CD4-positive, alpha-beta T cell treated with Interleukin-12 subunit alpha and Interleukin-12 subunit beta, for 1 hour (primary cell): ENCODE measurements around the gene DDX49.
"Not testable (repeated sequence)": the region's sequence is repeated elsewhere in the genome, so short reads cannot be mapped to it uniquely, and the experiment has no call there.

Source experiments
- DNase-seq: peaks from one replicate; pipeline ENCODE4 v3.0.0-alpha.2; 2020

Gene DDX49

GRCh38 chr19:18910801-18911436 lies 8.6 kb upstream of the DDX49 start:
- no peak for DNase-seq

GRCh38 chr19:18912933-18913332 lies 6.6 kb upstream of the DDX49 start:
- no peak for DNase-seq

- no peak for DNase-seq
Measured at GRCh38 chr19:18913466-18913865, 6.0 kb upstream of the DDX49 start.

- peak; percentile 37 for DNase-seq
Measured at GRCh38 chr19:18915639-18916038, 3.9 kb upstream of the DDX49 start.

GRCh38 chr19:18917593-18917992 lies 1.9 kb upstream of the DDX49 start:
- not testable (repeated sequence) for DNase-seq

GRCh38 chr19:18919900-18920214 lies 342 bp downstream of the DDX49 start:
- no peak for DNase-seq

GRCh38 chr19:18920400-18920799 lies 885 bp downstream of the DDX49 start:
- no peak for DNase-seq

- no peak for DNase-seq
Measured at GRCh38 chr19:18921593-18921992, 2.1 kb downstream of the DDX49 start.

GRCh38 chr19:18922228-18922985 lies 2.9 kb downstream of the DDX49 start:
- no peak for DNase-seq

- DNase-seq = no peak
Measured at GRCh38 chr19:18924684-18925213, 5.2 kb downstream of the DDX49 start.

- DNase-seq = no peak
Measured at GRCh38 chr19:18928018-18928805, 8.7 kb downstream of the DDX49 start.

GRCh38 chr19:18929311-18929710 lies 9.8 kb downstream of the DDX49 start:
- DNase-seq = no peak

- DNase-seq = no peak
Measured at GRCh38 chr19:18931316-18932162, 12.0 kb downstream of the DDX49 start.

GRCh38 chr19:18932216-18932841 lies 12.8 kb downstream of the DDX49 start:
- DNase-seq = peak; percentile 85

GRCh38 chr19:18933297-18933696 lies 13.8 kb downstream of the DDX49 start:
- DNase-seq = no peak

- no peak for DNase-seq
Measured at GRCh38 chr19:18939163-18939562, 19.6 kb downstream of the DDX49 start.

GRCh38 chr19:18939922-18940768 lies 20.6 kb downstream of the DDX49 start:
- DNase-seq = no peak

- DNase-seq = peak; percentile 80
Measured at GRCh38 chr19:18940769-18941627, 21.5 kb downstream of the DDX49 start, which contains the start of gene HOMER3. Gene HOMER3 (minus strand): TSS chr19:18941217. CDS start chr19:18938982, 2,235 bp downstream.

GRCh38 chr19:18941628-18942354 lies 22.3 kb downstream of the DDX49 start:
- DNase-seq = no peak
